WERI-Rb-1 (cell line): ENCODE results near the gene ST7L.

Experiments
- DNase-seq: peaks from one replicate; pipeline ENCODE4 v3.0.0-alpha.2; 2020
- H3K27ac ChIP-seq: fragments of 250-450 bp; sonication (Bioruptor Pico); 2 replicates; pipeline ENCODE4 v1.5.1; 2020; ENCODE audit warnings: mild to moderate bottlenecking, moderate library complexity
- H3K27me3 ChIP-seq: fragments of 250-450 bp; sonication (Bioruptor Pico); 2 replicates; pipeline ENCODE4 v1.5.1; 2021; ENCODE audit warnings: mild to moderate bottlenecking, low read depth, moderate library complexity; ENCODE audit not compliant: insufficient read depth, severe bottlenecking
- H3K36me3 ChIP-seq: fragments of 250-450 bp; sonication (Bioruptor Pico); 2 replicates; pipeline ENCODE4 v1.5.1; 2020; ENCODE audit warnings: mild to moderate bottlenecking, moderate library complexity
- H3K4me3 ChIP-seq: 2 replicates; pipeline ENCODE4 v1.5.1; 2011; ENCODE audit warnings: low read depth, mild to moderate bottlenecking, control low read depth, low read length
- H3K9me3 ChIP-seq: fragments of 250-450 bp; sonication (Bioruptor Pico); 2 replicates; pipeline ENCODE4 v1.5.1; 2021; ENCODE audit warnings: mild to moderate bottlenecking, moderate library complexity; ENCODE audit not compliant: severe bottlenecking
- TF ChIP-seq, protein P1 (sequence below): IDR thresholded peaks from 2 replicates; pipeline ENCODE4 v1.5.1; 2011; ENCODE audit warnings: low read depth, mild to moderate bottlenecking, control low read depth, inconsistent platforms, low read length

ST7L gene

DNA sequence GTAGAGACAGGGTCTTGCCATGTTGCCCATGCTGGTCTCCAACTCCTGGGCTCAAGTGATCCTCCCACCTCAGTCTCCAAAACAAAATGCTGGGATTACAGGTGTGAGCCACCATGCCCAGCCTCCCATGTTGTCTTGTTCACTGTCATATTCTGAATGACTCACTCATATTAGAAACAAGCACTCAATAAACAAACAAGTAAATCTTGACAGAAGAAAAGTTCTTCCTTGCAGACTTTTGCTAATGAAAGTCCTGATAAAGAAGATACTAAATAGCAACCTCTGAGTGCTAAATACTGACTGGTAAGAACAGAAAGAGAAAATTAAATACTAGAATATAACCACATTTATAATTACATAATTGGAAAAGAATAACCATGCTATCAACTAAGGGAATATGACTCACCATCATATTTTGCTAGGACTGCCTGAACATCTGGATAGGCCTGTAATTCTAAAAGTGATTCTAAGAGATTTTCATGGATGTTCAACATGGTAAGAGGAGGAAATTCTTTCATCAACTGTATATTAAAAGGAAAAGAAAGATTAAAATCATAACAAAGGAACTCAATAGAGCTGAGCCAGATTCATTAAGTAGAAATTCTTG lies 37.3 kb downstream of the ST7L start:
- H3K9me3 ChIP-seq: no peaks in the 10 kb centered on the region
- no peak for DNase-seq
- no peak overlapping the region for H3K27ac ChIP-seq
- peaks cover 32% of the 10 kb centered on the region for H3K36me3 ChIP-seq
- H3K4me3 ChIP-seq: no peak overlapping the region
- no peaks in the 10 kb centered on the region for H3K27me3 ChIP-seq
- TF ChIP-seq, protein P1, sequence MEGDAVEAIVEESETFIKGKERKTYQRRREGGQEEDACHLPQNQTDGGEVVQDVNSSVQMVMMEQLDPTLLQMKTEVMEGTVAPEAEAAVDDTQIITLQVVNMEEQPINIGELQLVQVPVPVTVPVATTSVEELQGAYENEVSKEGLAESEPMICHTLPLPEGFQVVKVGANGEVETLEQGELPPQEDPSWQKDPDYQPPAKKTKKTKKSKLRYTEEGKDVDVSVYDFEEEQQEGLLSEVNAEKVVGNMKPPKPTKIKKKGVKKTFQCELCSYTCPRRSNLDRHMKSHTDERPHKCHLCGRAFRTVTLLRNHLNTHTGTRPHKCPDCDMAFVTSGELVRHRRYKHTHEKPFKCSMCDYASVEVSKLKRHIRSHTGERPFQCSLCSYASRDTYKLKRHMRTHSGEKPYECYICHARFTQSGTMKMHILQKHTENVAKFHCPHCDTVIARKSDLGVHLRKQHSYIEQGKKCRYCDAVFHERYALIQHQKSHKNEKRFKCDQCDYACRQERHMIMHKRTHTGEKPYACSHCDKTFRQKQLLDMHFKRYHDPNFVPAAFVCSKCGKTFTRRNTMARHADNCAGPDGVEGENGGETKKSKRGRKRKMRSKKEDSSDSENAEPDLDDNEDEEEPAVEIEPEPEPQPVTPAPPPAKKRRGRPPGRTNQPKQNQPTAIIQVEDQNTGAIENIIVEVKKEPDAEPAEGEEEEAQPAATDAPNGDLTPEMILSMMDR: no peak

- no peak overlapping the region for H3K4me3 ChIP-seq
- DNase-seq: no peak
- no peaks in the 10 kb centered on the region for H3K9me3 ChIP-seq
- TF ChIP-seq, protein P1: no peak
- H3K27ac ChIP-seq: no peak overlapping the region
- H3K27me3 ChIP-seq: no peaks in the 10 kb centered on the region
- peaks cover 49% of the 10 kb centered on the region for H3K36me3 ChIP-seq
These were observed 39.0 kb downstream of the ST7L start for GRCh38 chr1:112579801-112580510.

GRCh38 chr1:112576240-112576639 lies 42.7 kb downstream of the ST7L start:
- H3K4me3 ChIP-seq: no peak overlapping the region
- DNase-seq: no peak
- no peaks in the 10 kb centered on the region for H3K9me3 ChIP-seq
- no peaks in the 10 kb centered on the region for H3K27me3 ChIP-seq
- no peak overlapping the region for H3K27ac ChIP-seq
- peaks cover 64% of the 10 kb centered on the region for H3K36me3 ChIP-seq
- TF ChIP-seq, protein P1: no peak

GRCh38 chr1:112575154-112575804 lies 43.7 kb downstream of the ST7L start:
- no peak for DNase-seq
- H3K27me3 ChIP-seq: no peaks in the 10 kb centered on the region
- H3K36me3 ChIP-seq: peaks cover 55% of the 10 kb centered on the region
- H3K4me3 ChIP-seq: no peak overlapping the region
- H3K27ac ChIP-seq: no peak overlapping the region
- no peaks in the 10 kb centered on the region for H3K9me3 ChIP-seq
- TF ChIP-seq, protein P1: no peak

- DNase-seq: no peak
- Histone ChIP-seq H3K27me3 (no peaks in the 10 kb centered on the region), H3K9me3 (no peaks in the 10 kb centered on the region), H3K36me3 (peaks cover 8% of the 10 kb centered on the region), H3K4me3 (no peak overlapping the region), H3K27ac (no peak overlapping the region)
- TF ChIP-seq, protein P1: no peak
These were observed 53.1 kb downstream of the ST7L start for GRCh38 chr1:112565800-112566199.
